A673 (cell line): ENCODE data around the gene CREB3L1. TPM values are rescaled to one million over a fixed set of nuclear protein-coding genes. Genes with fewer than 3 reads are reported as not detected.

ENCODE experiments used
- BruUV-seq: library from RNA; stranded (reverse); fragments of 400-500 nt; replicated peaks from 2 replicates; lab custom pipeline; 2021; lab: Mats Ljungman, UMichigan
- CTCF ChIA-PET: fragments of 300-600 bp; sonication (Branson Sonifier 250); formaldehyde crosslinking; loops from one replicate; lab custom pipeline; 2022; ENCODE audit warnings: antibody characterized with exemption; lab: Charles Lee
- POLR2A ChIA-PET: fragments of 300-600 bp; sonication (Branson Sonifier 250); formaldehyde crosslinking; loops from one replicate; lab custom pipeline; 2022; ENCODE audit warnings: antibody characterized with exemption; ENCODE audit not compliant: low non-redundant PET; lab: Charles Lee
- DNase-seq: peaks from one replicate; pipeline ENCODE4 v3.0.0-alpha.2; 2015; ENCODE audit warnings: low spot score
- H3K27ac ChIP-seq: fragments of 200-600 bp; sonication (generic); 2 replicates; pipeline ENCODE4 v1.5.1; 2016; ENCODE audit warnings: mixed run types, low read depth, mild to moderate bottlenecking, mixed read lengths, antibody characterized with exemption, low read length; ENCODE audit not compliant: poor library complexity, severe bottlenecking
- H3K27me3 ChIP-seq: fragments of 200-600 bp; sonication (generic); replicated peaks from 2 replicates; pipeline ENCODE4 v1.6.1; 2017; ENCODE audit warnings: mixed run types, low read depth, mild to moderate bottlenecking, mixed read lengths, antibody characterized with exemption, low read length; ENCODE audit not compliant: insufficient read depth, poor library complexity
- H3K36me3 ChIP-seq: fragments of 200-600 bp; sonication (generic); 2 replicates; pipeline ENCODE4 v1.6.1; 2016; ENCODE audit warnings: mixed run types, mild to moderate bottlenecking, mixed read lengths, antibody characterized with exemption, low read length; ENCODE audit not compliant: insufficient read depth, poor library complexity, severe bottlenecking
- H3K4me1 ChIP-seq: fragments of 200-600 bp; sonication (generic); 2 replicates; pipeline ENCODE4 v1.6.1; 2017; ENCODE audit warnings: mixed run types, mild to moderate bottlenecking, mixed read lengths, antibody characterized with exemption, low read length; ENCODE audit not compliant: insufficient read depth, poor library complexity, severe bottlenecking
- H3K4me3 ChIP-seq: fragments of 200-600 bp; sonication (generic); 2 replicates; pipeline ENCODE4 v1.5.1; 2016; ENCODE audit warnings: low read depth, mixed run types, mild to moderate bottlenecking, mixed read lengths, low read length; ENCODE audit not compliant: poor library complexity, severe bottlenecking
- H3K9me3 ChIP-seq: fragments of 200-600 bp; sonication (generic); 2 replicates; pipeline ENCODE4 v1.6.1; 2016; ENCODE audit warnings: mixed run types, low read depth, mild to moderate bottlenecking, mixed read lengths, antibody characterized with exemption, low read length; ENCODE audit not compliant: poor library complexity, severe bottlenecking
- CTCF ChIP-seq: fragments of 300-800, 200-600 bp; sonication (generic); conservative IDR thresholded peaks from 2 replicates; pipeline ENCODE4 v1.5.1; 2017; ENCODE audit warnings: low read depth, mild to moderate bottlenecking, antibody characterized with exemption, low read length, moderate library complexity, mixed read lengths
- EZH2 ChIP-seq: fragments of 200-600 bp; sonication (generic); IDR thresholded peaks from 2 replicates; pipeline ENCODE4 v1.6.1; 2017; ENCODE audit warnings: borderline replicate concordance, low read depth, mild to moderate bottlenecking, mixed read lengths, antibody characterized with exemption, low read length; ENCODE audit not compliant: poor library complexity, severe bottlenecking
- intact Hi-C: fragments of 100-400 bp; cut with micrococcal nuclease; formaldehyde crosslinking; loops from one replicate; pipeline ENCODE4 v1.10.0; 2022; ENCODE audit not compliant: unreplicated experiment
- total RNA-seq: library from RNA; stranded (reverse); gene quantifications from 2 replicates; pipeline ENCODE4 v1.2.3, GENCODE V29; 2021

CREB3L1 gene
- total RNA-seq, 1 experiment from 2014 or later, result 3.5 TPM

GRCh38 chr11:46275964-46276641 lies 1.4 kb upstream of the CREB3L1 start:
- intact Hi-C loops, result no loop called here
- BruUV-seq, result no TSS peak
- TF ChIP-seq CTCF, result no peak
- TF ChIP-seq EZH2, result no peak
- peaks cover 46% of the 10 kb centered on the region for H3K4me1 ChIP-seq
- POLR2A ChIA-PET, result no interaction called here
- no peak for DNase-seq
- H3K36me3 ChIP-seq, result no peaks in the 10 kb centered on the region
- CTCF ChIA-PET, result no interaction called here
- H3K27me3 ChIP-seq, result no peaks in the 10 kb centered on the region
- H3K4me3 ChIP-seq, result no peak overlapping the region
- no peaks in the 10 kb centered on the region for H3K9me3 ChIP-seq
- H3K27ac ChIP-seq, result no peak overlapping the region

GRCh38 chr11:46277313-46277621 lies 195 bp upstream of the CREB3L1 start:
- CTCF ChIA-PET, result interaction anchor here (0.5 to 1.7 kb wide), 5 partner anchors 13 to 448 kb away, joined by 3 to 6 read pairs (median 3); no protein-coding TSS in a partner anchor
- H3K4me3 ChIP-seq, result peak overlapping the region; percentile 62
- intact Hi-C loops, result no loop called here
- DNase-seq, result peak; percentile 94
- no peaks in the 10 kb centered on the region for H3K36me3 ChIP-seq
- peaks cover 56% of the 10 kb centered on the region for H3K4me1 ChIP-seq
- TF ChIP-seq EZH2, result no peak
- no peak for TF ChIP-seq CTCF
- POLR2A ChIA-PET, result interaction anchor here (0.7 kb wide), 1 partner anchor 34 kb away, joined by 3 read pairs; no protein-coding TSS in a partner anchor
- H3K27ac ChIP-seq, result no peak overlapping the region
- H3K9me3 ChIP-seq, result no peaks in the 10 kb centered on the region
- H3K27me3 ChIP-seq, result no peaks in the 10 kb centered on the region
- no TSS peak for BruUV-seq

DNA sequence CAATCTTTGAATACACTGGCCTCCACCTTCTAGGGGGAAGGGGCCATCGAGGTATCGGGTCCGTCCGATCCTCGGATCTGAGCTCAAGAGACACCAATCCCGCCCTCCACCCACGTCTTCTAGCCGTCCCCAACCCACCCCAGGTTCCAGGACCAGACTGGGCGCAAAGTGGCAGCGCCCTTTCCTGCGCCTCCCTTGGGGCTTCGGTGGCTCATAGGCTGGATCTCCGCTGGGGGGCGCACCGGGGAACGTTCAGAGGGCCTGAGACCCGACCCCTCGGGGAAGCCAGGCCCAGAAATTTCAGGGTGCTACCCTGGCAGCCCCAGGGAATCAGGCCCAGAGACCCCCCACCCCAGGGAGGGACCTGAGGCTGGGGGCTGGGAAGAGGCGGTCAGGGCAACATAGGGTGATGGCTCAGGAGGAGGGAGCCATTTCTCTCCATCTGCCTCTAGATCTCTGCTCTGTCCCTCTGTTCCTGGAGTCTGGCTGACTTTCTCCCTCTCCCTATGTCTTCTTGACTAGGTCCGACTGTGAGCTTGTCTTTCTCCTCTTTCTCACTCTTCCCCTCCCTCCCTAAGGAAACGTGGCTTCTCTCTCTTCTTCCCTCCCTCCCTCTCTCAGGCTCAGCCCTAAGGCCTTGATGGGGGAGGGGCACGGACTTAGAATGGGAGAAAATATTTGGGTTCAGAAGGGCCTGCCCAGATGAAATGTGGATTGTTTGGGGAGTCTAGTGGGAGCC lies 1.1 kb downstream of the CREB3L1 start:
- TF ChIP-seq CTCF, result peak; percentile 99
- TF ChIP-seq EZH2, result no peak
- CTCF ChIA-PET, result interaction anchor here (0.6 to 1.7 kb wide), 7 partner anchors 11 to 251 kb away, joined by 3 to 10 read pairs (median 3); no protein-coding TSS in a partner anchor
- no peaks in the 10 kb centered on the region for H3K9me3 ChIP-seq
- no peaks in the 10 kb centered on the region for H3K27me3 ChIP-seq
- BruUV-seq, result no TSS peak
- H3K36me3 ChIP-seq, result no peaks in the 10 kb centered on the region
- POLR2A ChIA-PET, result interaction anchor here (0.6 to 2.0 kb wide), 2 partner anchors 10 to 35 kb away, joined by 9 to 13 read pairs; no protein-coding TSS in a partner anchor
- H3K4me3 ChIP-seq, result peak overlapping the region; percentile 62
- H3K4me1 ChIP-seq, result peaks cover 46% of the 10 kb centered on the region
- intact Hi-C loops, result loop anchor here (2.0 kb wide), 1 partner anchor 36 kb away; no protein-coding TSS in a partner anchor
- DNase-seq, result peak; percentile 72
- H3K27ac ChIP-seq, result peak overlapping the region; percentile 3
